Panc1 (cell line): ENCODE measurements around the gene NPEPL1.

Experiments
- CTCF ChIP-seq: fragments of 450-650 bp; IDR thresholded peaks from 2 replicates; pipeline ENCODE4 v1.5.1; 2017; ENCODE audit warnings: mild to moderate bottlenecking
- TCF7L2 ChIP-seq: IDR thresholded peaks from 2 replicates; pipeline ENCODE4 v1.6.1; 2011; ENCODE audit warnings: mild to moderate bottlenecking, low read depth, low read length, inconsistent platforms

- TF ChIP-seq CTCF (no peak), TCF7L2 (no peak)
These were observed 7.1 kb downstream of the NPEPL1 start for GRCh38 chr20:58699623-58700107.
